GM18951 (cell line): Measurements from ENCODE around the gene SPC24.

ENCODE experiments used
- POLR2A ChIP-seq: IDR thresholded peaks from 4 replicates; pipeline ENCODE4 v1.6.1; 2011; ENCODE audit warnings: mild to moderate bottlenecking; ENCODE audit not compliant: insufficient read length, insufficient read depth; ENCODE audit errors: extremely low read depth
- in situ Hi-C: fragments of 300-500 bp; cut with MboI; formaldehyde crosslinking; loops from one replicate; pipeline ENCODE4 v1.12.0; 2022; ENCODE audit warnings: low sequenced_read_pairs, mixed read lengths, inconsistent platforms; ENCODE audit not compliant: unreplicated experiment

SPC24 gene

DNA sequence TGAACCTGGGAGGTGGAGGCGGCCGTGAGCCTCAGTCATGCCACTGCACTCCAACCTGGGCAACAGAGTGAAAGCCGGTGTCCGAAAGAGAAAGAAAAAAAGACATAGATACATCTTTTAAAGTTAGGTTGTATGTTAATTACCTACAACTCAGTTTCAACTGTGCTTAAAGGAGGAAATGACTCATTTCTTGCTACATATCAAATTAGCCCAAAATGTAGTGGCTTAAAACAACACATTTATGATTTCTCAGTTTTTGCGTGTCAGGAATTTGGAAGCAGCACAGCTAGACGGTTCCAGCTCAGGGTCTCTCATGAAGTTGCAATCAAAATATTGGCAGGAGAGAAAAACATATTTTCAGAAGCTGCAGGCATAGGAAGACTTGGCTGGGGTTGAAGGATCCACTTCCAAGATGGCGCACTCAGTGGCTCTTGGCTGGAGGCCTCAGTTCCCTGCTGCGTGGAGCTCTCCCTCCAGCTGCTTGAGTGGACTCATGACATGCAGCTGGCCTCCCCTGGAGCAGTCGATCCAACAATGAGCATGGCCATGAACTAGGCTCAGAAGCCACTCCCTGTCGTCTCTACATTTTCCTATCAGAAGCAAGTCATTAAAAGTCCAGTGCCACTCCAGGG lies 59.3 kb downstream of the SPC24 start:
- no peak for TF ChIP-seq POLR2A
- in situ Hi-C loops, result no loop called here
